Caco-2 (cell line): ENCODE data around the gene ACP7. TPM values are rescaled to one million over a fixed set of nuclear protein-coding genes. Genes with fewer than 3 reads are reported as not detected.
"Not testable (repeated sequence)": the region's sequence is repeated elsewhere in the genome, so short reads cannot be mapped to it uniquely, and the experiment has no call there.

Experiments used
- BruUV-seq: library from RNA; stranded (reverse); fragments of 400-500 nt; replicated peaks from 2 replicates; lab custom pipeline; 2021; lab: Mats Ljungman, UMichigan
- CTCF ChIA-PET: fragments of 300-600 bp; sonication (Branson Sonifier 250); formaldehyde crosslinking; loops from one replicate; lab custom pipeline; 2022; ENCODE audit warnings: antibody characterized with exemption; lab: Charles Lee
- POLR2A ChIA-PET: fragments of 300-600 bp; sonication (Branson Sonifier 250); formaldehyde crosslinking; loops from one replicate; lab custom pipeline; 2022; ENCODE audit warnings: antibody characterized with exemption; lab: Charles Lee
- DNase-seq, 2 experiments: peaks; one replicate each; pipeline versions ENCODE4 v3.0.0 to v3.0.0-alpha.2; 2020 to 2022
- H3K27me3 ChIP-seq: replicated peaks from 2 replicates; pipeline ENCODE4 v1.6.0; 2011; ENCODE audit warnings: low read length; ENCODE audit not compliant: control insufficient read depth, insufficient read depth
- H3K36me3 ChIP-seq: 2 replicates; pipeline ENCODE4 v1.5.1; 2011; ENCODE audit warnings: low read length; ENCODE audit not compliant: control insufficient read depth, insufficient read depth
- H3K4me1 ChIP-seq: fragments of 250-450 bp; sonication (Bioruptor Pico); 2 replicates; pipeline ENCODE4 v1.5.1; 2020; ENCODE audit warnings: mild to moderate bottlenecking
- H3K4me3 ChIP-seq: 2 replicates; pipeline ENCODE4 v1.5.1; 2011; ENCODE audit warnings: low read depth, mild to moderate bottlenecking, control low read depth, low read length
- H3K9me3 ChIP-seq: fragments of 250-450 bp; sonication (Bioruptor Pico); 2 replicates; pipeline ENCODE4 v1.5.1; 2020; ENCODE audit warnings: mild to moderate bottlenecking, moderate library complexity
- H3K27ac Mint-ChIP-seq: one replicate; pipeline ENCODE4 v1.8.0; 2022; ENCODE audit warnings: mixed read lengths; ENCODE audit not compliant: unreplicated experiment
- H3K27me3 Mint-ChIP-seq: one replicate; pipeline ENCODE4 v1.8.0; 2022; ENCODE audit warnings: mixed read lengths; ENCODE audit not compliant: insufficient read depth, unreplicated experiment
- H3K36me3 Mint-ChIP-seq: one replicate; pipeline ENCODE4 v1.8.0; 2022; ENCODE audit warnings: mild to moderate bottlenecking, mixed read lengths; ENCODE audit not compliant: insufficient read depth, unreplicated experiment
- H3K4me1 Mint-ChIP-seq: one replicate; pipeline ENCODE4 v1.8.0; 2022; ENCODE audit warnings: low read depth, mixed read lengths; ENCODE audit not compliant: unreplicated experiment
- H3K4me3 Mint-ChIP-seq: one replicate; pipeline ENCODE4 v1.8.0; 2022; ENCODE audit warnings: mild to moderate bottlenecking, moderate library complexity, mixed read lengths; ENCODE audit not compliant: unreplicated experiment
- H3K9me3 Mint-ChIP-seq: one replicate; pipeline ENCODE4 v1.8.0; 2022; ENCODE audit warnings: mixed read lengths; ENCODE audit not compliant: unreplicated experiment
- CTCF ChIP-seq, 2 experiments: fragments of 200-600 bp in 1 of 2; IDR thresholded peaks; 1 replicate in 1 of 2; 2 replicates in 1 of 2; pipeline versions ENCODE4 v1.5.1 to v1.8.0; 2011 to 2022; ENCODE audit warnings: antibody characterized with exemption in 1 of 2, control low read depth in 1 of 2, inconsistent platforms in 1 of 2, low read depth in 1 of 2, low read length in 1 of 2, mild to moderate bottlenecking in 1 of 2, moderate library complexity in 1 of 2; ENCODE audit not compliant: insufficient read depth in 1 of 2, severe bottlenecking in 1 of 2, unreplicated experiment in 1 of 2
- intact Hi-C: fragments of 100-400 bp; cut with micrococcal nuclease; formaldehyde crosslinking; loops from one replicate; pipeline ENCODE4 v1.10.0; 2022; ENCODE audit not compliant: unreplicated experiment
- total RNA-seq: library from RNA; stranded (reverse); gene quantifications from 2 replicates; pipeline ENCODE4 v1.2.3, GENCODE V29; 2022

Gene ACP7
- total RNA-seq, 1 experiment from 2014 or later: 0.45 TPM

DNA sequence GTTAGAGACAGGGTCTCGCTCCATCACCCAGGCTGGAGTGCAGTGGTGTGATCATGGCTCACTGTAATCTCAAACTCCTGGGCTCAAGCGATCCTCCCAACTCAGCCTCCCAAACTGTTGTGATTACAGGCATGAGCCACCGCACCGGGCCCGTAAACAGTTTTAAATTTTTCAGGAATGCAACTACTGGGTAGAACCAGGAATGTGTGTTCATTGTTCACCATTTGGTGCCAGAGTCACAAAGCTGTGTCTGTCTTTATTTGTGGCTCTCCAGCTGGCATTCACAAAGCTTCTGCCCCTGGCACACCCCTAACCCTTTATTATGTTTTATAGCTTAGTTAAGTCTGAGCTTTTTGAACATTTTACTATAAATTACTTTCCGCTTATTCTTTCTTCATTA is 19.8 kb upstream of the ACP7 start:
- POLR2A ChIA-PET: no interaction called here
- DNase-seq: no peak
- CTCF ChIA-PET: interaction anchor here (0.8 kb wide), 1 partner anchor 12 kb away, joined by 3 read pairs; no protein-coding TSS in a partner anchor
- BruUV-seq: no TSS peak
- no peak overlapping the region for H3K4me3 Mint-ChIP-seq
- H3K27me3 ChIP-seq: no peaks in the 10 kb centered on the region
- no peaks in the 10 kb centered on the region for H3K9me3 Mint-ChIP-seq
- intact Hi-C loops: no loop called here
- no peak overlapping the region for H3K27ac Mint-ChIP-seq
- H3K4me1 ChIP-seq: 0 out of 2 replicates have a peak, but pooled peaks cover 3% of the 10 kb centered on the region
- H3K36me3 Mint-ChIP-seq: no peaks in the 10 kb centered on the region
- no peak overlapping the region for H3K4me3 ChIP-seq
- H3K9me3 ChIP-seq: peaks cover 8% of the 10 kb centered on the region
- H3K4me1 Mint-ChIP-seq: peaks cover 7% of the 10 kb centered on the region
- H3K27me3 Mint-ChIP-seq: peaks cover 3% of the 10 kb centered on the region
- no peak for TF ChIP-seq CTCF (IDR thresholded peaks at IDR 0.05; ENCODE audit: insufficient read depth in 1 of 2, low read depth in 1 of 2, low read length in 1 of 2, severe bottlenecking in 1 of 2, unreplicated experiment in 1 of 2)
- no peaks in the 10 kb centered on the region for H3K36me3 ChIP-seq

- Histone ChIP-seq H3K36me3 (no peaks in the 10 kb centered on the region), H3K4me1 (0 out of 2 replicates have a peak, but pooled peaks cover 3% of the 10 kb centered on the region), H3K4me3 (no peak overlapping the region), H3K9me3 (peaks cover 8% of the 10 kb centered on the region), H3K27me3 (no peaks in the 10 kb centered on the region)
- H3K27ac Mint-ChIP-seq: no peak overlapping the region
- CTCF ChIA-PET: no interaction called here
- TF ChIP-seq CTCF (IDR thresholded peaks at IDR 0.05; ENCODE audit: insufficient read depth in 1 of 2, low read depth in 1 of 2, low read length in 1 of 2, severe bottlenecking in 1 of 2, unreplicated experiment in 1 of 2): no peak
- H3K9me3 Mint-ChIP-seq: no peaks in the 10 kb centered on the region
- DNase-seq: no peak
- POLR2A ChIA-PET: no interaction called here
- no TSS peak for BruUV-seq
- no peaks in the 10 kb centered on the region for H3K36me3 Mint-ChIP-seq
- peaks cover 7% of the 10 kb centered on the region for H3K4me1 Mint-ChIP-seq
- H3K27me3 Mint-ChIP-seq: peaks cover 3% of the 10 kb centered on the region
- intact Hi-C loops: no loop called here
- no peak overlapping the region for H3K4me3 Mint-ChIP-seq
Measured at GRCh38 chr19:39065928-39066327, 18.2 kb upstream of the ACP7 start.

GRCh38 chr19:39067104-39067503 is 17.1 kb upstream of the ACP7 start:
- no peaks in the 10 kb centered on the region for H3K36me3 ChIP-seq
- H3K27me3 Mint-ChIP-seq: peaks cover 3% of the 10 kb centered on the region
- no peaks in the 10 kb centered on the region for H3K4me1 Mint-ChIP-seq
- ChIA-PET POLR2A (no interaction called here), CTCF (interaction anchor here (0.6 kb wide), 1 partner anchor 664 kb away, joined by 3 read pairs; the partner anchor contains the start of gene FAM98C)
- TF ChIP-seq CTCF (IDR thresholded peaks at IDR 0.05; ENCODE audit: insufficient read depth in 1 of 2, low read depth in 1 of 2, low read length in 1 of 2, severe bottlenecking in 1 of 2, unreplicated experiment in 1 of 2): no peak
- BruUV-seq: no TSS peak
- no peaks in the 10 kb centered on the region for H3K27me3 ChIP-seq
- no peak for DNase-seq
- H3K4me3 ChIP-seq: no peak overlapping the region
- no peaks in the 10 kb centered on the region for H3K36me3 Mint-ChIP-seq
- H3K27ac Mint-ChIP-seq: no peak overlapping the region
- no peaks in the 10 kb centered on the region for H3K4me1 ChIP-seq
- H3K4me3 Mint-ChIP-seq: no peak overlapping the region
- H3K9me3 ChIP-seq: peaks cover 8% of the 10 kb centered on the region; the same call in 1 of the 2 replicates
- no peaks in the 10 kb centered on the region for H3K9me3 Mint-ChIP-seq
- intact Hi-C loops: no loop called here

GRCh38 chr19:39068259-39068658 is 15.9 kb upstream of the ACP7 start:
- BruUV-seq, H3K27me3 ChIP-seq, H3K27ac Mint-ChIP-seq, intact Hi-C loops, H3K36me3 Mint-ChIP-seq, H3K9me3 ChIP-seq, H3K4me1 ChIP-seq, H3K4me3 Mint-ChIP-seq, DNase-seq, CTCF ChIA-PET, H3K36me3 ChIP-seq, H3K4me1 Mint-ChIP-seq, H3K9me3 Mint-ChIP-seq, H3K27me3 Mint-ChIP-seq, POLR2A ChIA-PET, H3K4me3 ChIP-seq: not testable (repeated sequence)
